ENCODE results near the gene GPR152.

The GPR152 gene

GRCh38 chr11:67470337-67471002, 17.9 kb upstream of the GPR152 start:
- Histone ChIP-seq H3K36me3 (replicated peaks; ENCODE audit: insufficient read depth, low read length) (no peaks in the 10 kb centered on the region), H3K9me2 (replicated peaks; ENCODE audit: insufficient read depth, low read length) (no peaks in the 10 kb centered on the region), H3F3A (ENCODE audit: insufficient read depth, low read length) (no peaks in the 10 kb centered on the region), H4K20me1 (ENCODE audit: insufficient read depth, low read length) (no peaks in the 10 kb centered on the region), H2AFZ (ENCODE audit: low read length) (no peak overlapping the region), H3K79me2 (ENCODE audit: low read length) (peaks cover 3% of the 10 kb centered on the region; the same call in 1 of the 2 replicates), H3K4me2 (ENCODE audit: low read depth, low read length) (no peak overlapping the region), H3K9me3 (replicated peaks; ENCODE audit: insufficient read depth, low read length) (no peaks in the 10 kb centered on the region), H3K9ac (ENCODE audit: low read length) (no peak overlapping the region), H3K27ac (ENCODE audit: low read length) (no peak overlapping the region), H3K4me1 (ENCODE audit: low read length) (peaks cover 5% of the 10 kb centered on the region), H3K4me3 (ENCODE audit: low read length) (no peak overlapping the region), H3K27me3 (replicated peaks; ENCODE audit: insufficient read depth, low read length) (peaks cover 9% of the 10 kb centered on the region)
- TF ChIP-seq EZH2 (optimal IDR thresholded peaks at IDR 0.05; ENCODE audit: low read depth, low read length) (no peak), EZH2phosphoT487 (IDR thresholded peaks at IDR 0.05; ENCODE audit: low read length) (no peak), CTCF (IDR thresholded peaks at IDR 0.05; ENCODE audit: low read length) (no peak)
- DNase-seq = no peak

GRCh38 chr11:67469508-67469811, 16.9 kb upstream of the GPR152 start:
- peak overlapping the region; percentile 100 for H3K4me2 ChIP-seq (ENCODE audit: low read depth, low read length)
- H3K27me3 ChIP-seq (replicated peaks; ENCODE audit: insufficient read depth, low read length) = peaks cover 5% of the 10 kb centered on the region
- H2AFZ ChIP-seq (ENCODE audit: low read length) = peak overlapping the region; percentile 100
- peaks cover 5% of the 10 kb centered on the region for H3K4me1 ChIP-seq (ENCODE audit: low read length)
- no peaks in the 10 kb centered on the region for H3K36me3 ChIP-seq (replicated peaks; ENCODE audit: insufficient read depth, low read length)
- H3K9me3 ChIP-seq (replicated peaks; ENCODE audit: insufficient read depth, low read length) = no peaks in the 10 kb centered on the region
- peak overlapping the region; percentile 99 for H3K4me3 ChIP-seq (ENCODE audit: low read length)
- TF ChIP-seq CTCF (IDR thresholded peaks at IDR 0.05; ENCODE audit: low read length) (no peak), EZH2phosphoT487 (IDR thresholded peaks at IDR 0.05; ENCODE audit: low read length) (no peak), EZH2 (optimal IDR thresholded peaks at IDR 0.05; ENCODE audit: low read depth, low read length) (no peak)
- no peak for DNase-seq
- H3K27ac ChIP-seq (ENCODE audit: low read length) = no peak overlapping the region; the same call in 1 of the 2 replicates
- peak overlapping the region; percentile 80 for H3K9ac ChIP-seq (ENCODE audit: low read length)
- no peaks in the 10 kb centered on the region for H4K20me1 ChIP-seq (ENCODE audit: insufficient read depth, low read length)
- H3K9me2 ChIP-seq (replicated peaks; ENCODE audit: insufficient read depth, low read length) = no peaks in the 10 kb centered on the region
- peaks cover 11% of the 10 kb centered on the region for H3K79me2 ChIP-seq (ENCODE audit: low read length)
- H3F3A ChIP-seq (ENCODE audit: insufficient read depth, low read length) = no peaks in the 10 kb centered on the region

- Histone ChIP-seq H3K4me2 (ENCODE audit: low read depth, low read length) (peak within 1 kb of the TSS; percentile 100), H3K36me3 (replicated peaks; ENCODE audit: insufficient read depth, low read length) (no peaks in the 10 kb centered on the region), H2AFZ (ENCODE audit: low read length) (peak within 1 kb of the TSS; percentile 100), H4K20me1 (ENCODE audit: insufficient read depth, low read length) (no peaks in the 10 kb centered on the region), H3K9me2 (replicated peaks; ENCODE audit: insufficient read depth, low read length) (no peaks in the 10 kb centered on the region), H3K27me3 (replicated peaks; ENCODE audit: insufficient read depth, low read length) (no peaks in the 10 kb centered on the region; the same call in 1 of the 2 replicates), H3K9me3 (replicated peaks; ENCODE audit: insufficient read depth, low read length) (no peaks in the 10 kb centered on the region), H3K4me3 (ENCODE audit: low read length) (peak within 1 kb of the TSS; percentile 99), H3K9ac (ENCODE audit: low read length) (peak within 1 kb of the TSS; percentile 80), H3K4me1 (ENCODE audit: low read length) (peaks cover 10% of the 10 kb centered on the region), H3F3A (ENCODE audit: insufficient read depth, low read length) (no peaks in the 10 kb centered on the region), H3K79me2 (ENCODE audit: low read length) (peaks cover 11% of the 10 kb centered on the region), H3K27ac (ENCODE audit: low read length) (no peak within 1 kb of the TSS; the same call in 1 of the 2 replicates)
- peak; percentile 92 for DNase-seq
- TF ChIP-seq CTCF (IDR thresholded peaks at IDR 0.05; ENCODE audit: low read length) (peak; percentile 57), EZH2phosphoT487 (IDR thresholded peaks at IDR 0.05; ENCODE audit: low read length) (no peak), EZH2 (optimal IDR thresholded peaks at IDR 0.05; ENCODE audit: low read depth, low read length) (no peak)
Observed at GRCh38 chr11:67468759-67469507, 16.4 kb upstream of the GPR152 start, which contains the start of gene TMEM134. Gene TMEM134, minus strand, starts transcription at chr11:67469251. Its CDS starts 59 bp downstream, at chr11:67469192.
